Measurements from ENCODE around the gene KRT73. TPM values are rescaled to one million over a fixed set of nuclear protein-coding genes. Genes with fewer than 3 reads are reported as not detected.
A peak's percentile ranks its signal among the peaks of the same experiment; 100 is the strongest.
"Not testable (repeated sequence)": the region's sequence is repeated elsewhere in the genome, so short reads cannot be mapped to it uniquely, and the experiment has no call there.

The KRT73 gene
- total RNA-seq, 1 donor from 2014 or later, result not detected

DNA sequence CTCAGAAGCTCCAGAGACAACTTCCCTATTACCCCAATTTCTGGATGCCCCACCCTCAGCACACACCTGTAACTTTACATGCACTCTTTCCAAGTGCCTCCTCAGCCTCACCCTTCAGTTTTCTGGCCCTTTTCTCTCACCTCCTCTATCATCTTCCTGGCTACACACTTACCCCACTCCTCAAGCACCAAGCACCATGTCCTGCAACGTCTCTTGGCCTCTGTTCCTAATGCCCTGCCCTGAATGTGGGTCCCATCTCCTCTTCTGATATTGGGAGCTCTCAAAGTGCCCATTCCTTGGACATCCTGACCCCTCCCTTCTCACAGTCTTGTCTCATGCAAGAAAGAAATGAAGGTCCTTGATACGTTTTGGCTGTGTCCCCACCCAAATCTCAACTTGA, 18.3 kb downstream of the KRT73 start:
- no peak for DNase-seq

DNA sequence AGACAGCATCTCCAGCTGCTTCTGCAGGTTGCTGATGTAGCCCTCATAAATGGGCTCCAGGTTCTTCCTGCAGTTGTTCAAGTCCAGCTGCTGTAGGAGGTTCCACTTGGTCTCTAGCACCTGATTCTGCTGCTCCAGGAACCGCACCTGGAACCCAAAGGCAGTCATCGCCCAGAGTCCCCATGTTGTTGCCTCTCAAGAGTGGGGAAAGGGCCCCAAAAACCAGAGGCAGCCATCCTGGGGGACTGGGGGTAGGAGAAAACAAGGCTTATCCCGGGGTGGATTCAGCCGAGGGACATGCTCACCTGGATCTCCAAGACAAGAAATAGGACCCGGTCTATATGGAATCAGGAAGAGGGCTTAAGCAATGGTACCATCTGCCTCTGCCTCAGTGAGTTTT, 19.4 kb downstream of the KRT73 start:
- no peak for DNase-seq

GRCh38 chr12:52594237-52594636, 24.1 kb downstream of the KRT73 start:
- DNase-seq, result not testable (repeated sequence)

- DNase-seq, result no peak
These were observed 26.8 kb downstream of the KRT73 start for GRCh38 chr12:52591521-52591920.

- no peak for DNase-seq
These were observed 28.3 kb downstream of the KRT73 start for GRCh38 chr12:52590021-52590420.

GRCh38 chr12:52587563-52587962, 30.8 kb downstream of the KRT73 start:
- no peak for DNase-seq

GRCh38 chr12:52585946-52586345, 32.4 kb downstream of the KRT73 start:
- no peak for DNase-seq

DNA sequence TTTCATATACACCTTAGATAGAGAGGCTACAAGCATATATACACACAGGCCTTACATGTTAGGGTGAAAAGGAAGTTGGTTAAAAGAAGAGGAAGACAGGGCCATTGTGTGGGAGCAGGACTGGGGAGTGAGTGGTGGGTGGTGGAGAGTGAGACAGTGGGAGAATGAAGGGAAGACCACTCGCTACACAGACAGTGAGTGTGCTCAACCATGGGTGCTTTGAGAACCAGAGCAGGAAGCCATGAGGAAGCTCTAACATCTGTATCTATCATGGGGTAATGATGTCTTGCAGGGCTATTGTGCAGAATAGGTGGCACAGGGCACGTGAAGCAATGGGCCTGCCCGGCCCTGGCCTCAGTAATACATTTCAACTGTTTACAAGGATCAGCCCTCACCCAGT, 33.3 kb downstream of the KRT73 start:
- no peak for DNase-seq

DNA sequence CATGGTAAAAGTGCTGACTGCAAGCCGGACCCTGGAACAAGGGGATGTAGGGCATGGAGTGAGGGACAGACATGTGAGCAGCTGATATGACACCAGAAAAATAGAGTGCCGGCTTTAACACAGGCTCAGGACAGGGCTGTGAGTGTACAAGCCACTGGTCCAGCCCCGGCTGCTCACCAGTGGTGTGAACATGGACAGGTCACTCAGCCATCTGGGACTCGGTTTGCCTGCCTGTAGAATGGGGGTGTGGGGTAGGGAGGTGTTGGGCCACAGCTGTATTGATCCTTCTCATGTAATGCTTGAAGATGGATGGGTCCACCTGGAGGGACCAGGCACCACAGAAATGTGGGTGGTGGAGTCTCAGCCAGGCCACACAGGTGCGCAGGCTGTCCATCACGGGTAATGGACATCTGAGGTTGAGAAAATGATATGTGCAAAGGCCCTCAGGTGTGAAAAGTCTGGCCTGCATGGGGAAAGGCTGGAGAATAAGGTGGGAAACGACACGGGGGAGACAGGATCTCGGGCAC, 34.1 kb downstream of the KRT73 start:
- no peak for DNase-seq

DNA sequence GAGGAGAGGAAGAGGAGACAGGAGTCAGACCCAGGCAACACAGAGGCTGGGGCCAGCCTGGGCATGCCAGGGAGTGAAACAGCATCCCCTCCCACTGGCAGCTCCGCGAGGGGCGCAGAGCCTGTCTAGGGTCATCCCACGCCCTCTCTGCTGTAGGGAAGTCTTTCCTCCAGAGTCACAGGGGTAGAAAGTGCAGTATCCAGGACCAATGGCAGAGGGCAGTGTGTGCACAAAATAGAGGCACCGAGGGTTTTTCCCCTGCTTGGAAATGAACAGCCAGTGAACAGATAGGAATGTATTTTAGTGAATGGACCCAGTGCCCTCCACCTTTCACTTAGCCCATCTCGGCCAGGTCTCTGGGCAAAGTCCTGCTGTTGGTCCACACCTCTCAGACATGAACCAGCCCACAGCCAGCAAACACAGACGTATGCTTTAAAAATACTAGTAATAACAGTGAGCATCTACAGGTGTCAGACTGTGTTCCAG, 35.3 kb downstream of the KRT73 start:
- peak; percentile 71 for DNase-seq

DNA sequence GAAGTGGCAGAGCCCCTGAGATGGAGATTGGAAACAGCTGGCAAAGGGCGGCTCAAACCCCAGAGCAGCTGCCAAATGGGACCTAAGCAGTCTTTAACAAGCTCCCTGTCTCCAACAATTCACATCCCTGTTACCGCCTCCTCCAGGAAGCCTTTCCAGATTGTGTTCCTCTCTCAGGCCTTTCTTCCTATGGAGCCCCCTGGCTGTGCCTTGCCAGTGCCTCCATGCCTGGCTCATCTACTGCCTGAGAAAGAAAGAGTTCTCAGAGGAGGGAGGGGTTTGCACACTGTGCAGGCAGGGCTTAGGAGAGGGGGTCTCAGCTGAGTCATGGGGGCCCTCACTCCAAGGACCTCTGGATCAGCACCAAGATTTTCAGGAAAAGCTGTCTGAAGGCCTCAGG, 35.9 kb downstream of the KRT73 start:
- DNase-seq, result no peak

GRCh38 chr12:52581481-52581880, 36.9 kb downstream of the KRT73 start:
- DNase-seq, result no peak

- DNase-seq, result no peak
These were observed 37.3 kb downstream of the KRT73 start for GRCh38 chr12:52581066-52581465.

GRCh38 chr12:52580496-52580895, 37.9 kb downstream of the KRT73 start:
- DNase-seq, result no peak

- no peak for DNase-seq
These were observed 38.6 kb downstream of the KRT73 start for GRCh38 chr12:52579468-52580465.

DNA sequence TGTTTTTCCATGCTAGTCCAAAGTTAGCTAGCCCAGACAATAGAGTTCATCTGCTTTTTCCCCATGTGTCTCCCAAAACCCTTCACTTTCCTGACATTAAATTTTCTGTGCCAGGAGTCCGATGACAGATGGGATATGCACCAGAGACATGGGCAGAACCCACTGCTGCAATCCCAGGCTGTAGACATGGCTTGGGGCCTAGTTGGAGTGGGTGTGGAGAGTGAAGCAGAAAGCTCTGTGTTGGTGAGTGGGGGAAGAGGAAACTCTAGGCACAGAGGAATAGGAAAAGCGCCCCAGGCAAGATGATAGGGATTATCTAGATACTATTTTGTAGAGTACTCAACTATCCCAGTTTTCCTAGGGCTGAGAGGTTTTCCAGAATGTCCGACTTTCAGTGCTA, 39.9 kb downstream of the KRT73 start:
- no peak for DNase-seq

DNA sequence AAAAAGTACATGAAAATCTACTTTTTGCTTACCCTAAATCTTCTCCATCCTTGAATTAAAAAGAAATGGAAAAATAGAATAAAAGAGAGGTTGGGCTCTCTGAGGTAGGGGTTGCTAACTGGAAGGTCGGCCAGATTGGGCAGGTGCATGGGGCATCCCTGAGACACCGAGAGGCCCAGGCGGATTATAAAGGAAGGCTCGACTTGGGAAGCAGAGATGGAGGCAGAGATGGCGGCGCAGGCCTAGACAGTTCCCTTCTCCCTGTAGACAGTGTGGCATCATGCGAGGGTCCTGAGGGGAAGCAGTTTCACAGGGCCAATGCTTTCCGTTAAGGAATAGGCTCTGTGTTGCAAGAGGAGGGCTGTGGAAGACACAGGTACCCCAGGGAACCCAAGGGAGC, 41.0 kb downstream of the KRT73 start:
- DNase-seq, result no peak

DNA sequence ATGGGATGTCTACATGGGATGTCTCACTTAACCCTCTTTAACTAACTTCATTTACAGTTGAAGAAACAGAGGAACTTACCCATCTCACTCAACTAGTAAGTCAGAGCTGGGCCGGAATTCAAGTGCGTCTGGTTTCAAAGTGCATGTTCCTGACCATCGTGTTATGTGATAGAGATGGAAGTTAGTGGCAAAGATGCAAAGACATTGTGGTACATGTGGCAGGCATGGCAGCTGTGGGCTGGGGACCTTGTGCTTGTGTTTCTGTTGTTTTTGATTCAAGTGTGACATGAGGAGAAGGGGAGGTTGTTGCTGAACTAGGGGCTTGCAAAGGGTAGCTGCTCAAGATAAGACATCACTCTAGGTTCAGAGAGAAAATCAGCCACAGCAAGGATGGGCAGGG, 42.4 kb downstream of the KRT73 start:
- no peak for DNase-seq

GRCh38 chr12:52575256-52575655, 43.1 kb downstream of the KRT73 start:
- no peak for DNase-seq

DNA sequence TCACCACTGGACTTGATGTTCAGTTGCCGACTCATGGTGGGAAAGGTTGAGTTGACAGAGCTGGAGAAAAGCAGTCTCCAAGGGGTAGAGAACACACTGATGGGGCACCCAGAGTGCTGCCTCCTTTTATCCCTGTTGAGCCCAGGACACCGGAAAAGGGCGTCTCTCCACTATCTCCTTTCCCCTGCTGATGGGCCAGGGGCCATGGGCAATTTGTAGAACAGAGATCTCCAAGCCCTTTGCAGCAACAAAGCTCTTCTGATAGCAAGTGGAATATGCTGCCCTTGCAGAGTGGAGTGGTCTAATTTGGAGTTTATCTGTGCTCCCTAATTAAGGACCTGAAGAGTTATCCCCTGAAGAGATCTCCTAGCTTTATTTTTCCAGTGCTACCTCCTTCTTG, 44.6 kb downstream of the KRT73 start, which contains the start of gene KRT74:
TSS of gene KRT74 (minus strand) at position 101 of the 400 bp plus-strand sequence. CDS start at position 35, 66 bp downstream.
- no peak for DNase-seq

- no peak for DNase-seq
These were observed 45.1 kb downstream of the KRT73 start for GRCh38 chr12:52573306-52573705.

GRCh38 chr12:52570511-52570910, 47.8 kb downstream of the KRT73 start:
- DNase-seq, result no peak

GRCh38 chr12:52568111-52568510, 50.2 kb downstream of the KRT73 start:
- DNase-seq, result no peak

DNA sequence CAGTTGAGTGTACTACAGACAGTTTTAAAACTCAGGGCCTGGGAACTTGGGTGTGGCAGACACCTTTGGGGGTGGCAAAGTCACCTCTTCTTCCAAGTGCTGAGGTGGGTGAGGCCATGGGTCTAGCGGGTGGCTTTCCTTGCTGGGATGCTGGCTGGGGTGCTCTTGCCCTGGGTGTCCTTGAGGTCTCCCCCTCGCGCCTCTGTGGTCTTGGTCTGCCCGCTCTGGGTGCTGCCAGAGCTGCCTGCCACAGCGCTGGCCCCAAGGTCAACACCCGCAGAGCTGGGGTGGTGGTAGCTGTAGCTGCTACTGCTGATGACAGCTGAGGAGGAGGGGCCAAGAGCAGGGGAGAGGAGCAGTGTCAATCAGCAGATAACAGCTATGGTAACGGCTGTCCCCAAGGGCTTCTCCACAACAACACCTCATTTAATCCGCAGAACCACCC, 51.5 kb downstream of the KRT73 start:
- DNase-seq, result no peak

Measured in dermis blood vessel endothelial cell (primary cell).